ENCODE results near the gene DMGDH. TPM values are rescaled to one million over a fixed set of nuclear protein-coding genes. Genes with fewer than 3 reads are reported as not detected.

The DMGDH gene
- total RNA-seq, 2 experiments from 2014 or later, result 0.45 to 1.3 TPM

DNA sequence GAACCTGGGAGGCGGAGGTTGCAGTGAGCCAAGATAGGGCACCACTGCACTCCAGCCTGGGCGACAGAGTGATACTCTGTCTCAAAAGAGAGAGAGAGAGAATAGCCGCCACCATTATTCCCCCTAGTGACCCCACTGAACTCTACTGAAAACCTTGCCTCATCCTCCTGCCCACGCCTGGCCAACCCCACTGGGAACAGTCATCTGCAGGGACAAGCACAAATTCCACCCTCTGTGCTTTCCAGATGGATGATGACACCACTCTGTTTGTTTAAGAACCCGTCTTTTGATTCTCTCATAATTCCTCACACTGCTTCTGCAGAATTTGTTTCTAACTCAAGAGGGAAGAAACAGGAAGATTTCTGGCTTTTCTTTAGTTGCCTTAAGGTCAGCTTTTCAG, 12.3 kb upstream of the DMGDH start:
- DNase-seq (no peak), ATAC-seq (no peak)
- H3K4me1 Mint-ChIP-seq (ENCODE audit: low read depth), result peaks cover 3% of the 10 kb centered on the region
- TF ChIP-seq, protein P1, sequence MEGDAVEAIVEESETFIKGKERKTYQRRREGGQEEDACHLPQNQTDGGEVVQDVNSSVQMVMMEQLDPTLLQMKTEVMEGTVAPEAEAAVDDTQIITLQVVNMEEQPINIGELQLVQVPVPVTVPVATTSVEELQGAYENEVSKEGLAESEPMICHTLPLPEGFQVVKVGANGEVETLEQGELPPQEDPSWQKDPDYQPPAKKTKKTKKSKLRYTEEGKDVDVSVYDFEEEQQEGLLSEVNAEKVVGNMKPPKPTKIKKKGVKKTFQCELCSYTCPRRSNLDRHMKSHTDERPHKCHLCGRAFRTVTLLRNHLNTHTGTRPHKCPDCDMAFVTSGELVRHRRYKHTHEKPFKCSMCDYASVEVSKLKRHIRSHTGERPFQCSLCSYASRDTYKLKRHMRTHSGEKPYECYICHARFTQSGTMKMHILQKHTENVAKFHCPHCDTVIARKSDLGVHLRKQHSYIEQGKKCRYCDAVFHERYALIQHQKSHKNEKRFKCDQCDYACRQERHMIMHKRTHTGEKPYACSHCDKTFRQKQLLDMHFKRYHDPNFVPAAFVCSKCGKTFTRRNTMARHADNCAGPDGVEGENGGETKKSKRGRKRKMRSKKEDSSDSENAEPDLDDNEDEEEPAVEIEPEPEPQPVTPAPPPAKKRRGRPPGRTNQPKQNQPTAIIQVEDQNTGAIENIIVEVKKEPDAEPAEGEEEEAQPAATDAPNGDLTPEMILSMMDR (IDR thresholded peaks at IDR 0.05), result no peak
- POLR2A ChIA-PET, result no interaction called here
- H3K36me3 Mint-ChIP-seq (ENCODE audit: low read depth), result no peaks in the 10 kb centered on the region
- no peak overlapping the region for H3K4me3 Mint-ChIP-seq
- intact Hi-C loops (cut with micrococcal nuclease), result no loop called here
- no peaks in the 10 kb centered on the region for H3K27me3 Mint-ChIP-seq
- H3K27ac Mint-ChIP-seq, result no peak overlapping the region
- no peaks in the 10 kb centered on the region for H3K9me3 Mint-ChIP-seq
- CTCF ChIA-PET, result interaction anchor here (0.7 to 6.2 kb wide), 2 partner anchors 12 to 58 kb away, joined by 3 to 26 read pairs; no protein-coding TSS in a partner anchor

DNA sequence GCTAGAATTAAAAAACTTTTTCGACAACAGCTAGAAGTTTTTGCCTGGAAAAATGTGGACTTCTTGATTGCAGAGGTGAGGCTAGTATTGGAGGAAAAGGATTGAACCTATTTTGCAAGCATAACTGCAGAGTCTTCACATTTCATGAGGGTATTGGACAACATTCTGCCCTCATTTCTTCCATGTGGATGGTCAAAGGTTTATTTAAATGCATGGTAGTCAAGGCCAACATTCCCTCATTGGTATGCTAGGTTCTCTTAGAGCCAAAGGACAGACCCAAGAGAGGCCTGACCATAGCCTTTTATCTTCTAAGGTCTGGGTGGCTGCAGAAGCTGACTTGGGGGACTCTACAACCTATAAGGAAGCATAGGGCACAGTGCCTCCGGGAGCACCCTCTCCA, 11.3 kb upstream of the DMGDH start:
- CTCF ChIA-PET, result interaction anchor here (0.6 to 6.2 kb wide), 2 partner anchors 17 to 57 kb away, joined by 3 to 26 read pairs; no protein-coding TSS in a partner anchor
- no peak for ATAC-seq
- POLR2A ChIA-PET, result interaction anchor here (0.6 kb wide), 1 partner anchor 21 kb away, joined by 3 read pairs; no protein-coding TSS in a partner anchor

DNA sequence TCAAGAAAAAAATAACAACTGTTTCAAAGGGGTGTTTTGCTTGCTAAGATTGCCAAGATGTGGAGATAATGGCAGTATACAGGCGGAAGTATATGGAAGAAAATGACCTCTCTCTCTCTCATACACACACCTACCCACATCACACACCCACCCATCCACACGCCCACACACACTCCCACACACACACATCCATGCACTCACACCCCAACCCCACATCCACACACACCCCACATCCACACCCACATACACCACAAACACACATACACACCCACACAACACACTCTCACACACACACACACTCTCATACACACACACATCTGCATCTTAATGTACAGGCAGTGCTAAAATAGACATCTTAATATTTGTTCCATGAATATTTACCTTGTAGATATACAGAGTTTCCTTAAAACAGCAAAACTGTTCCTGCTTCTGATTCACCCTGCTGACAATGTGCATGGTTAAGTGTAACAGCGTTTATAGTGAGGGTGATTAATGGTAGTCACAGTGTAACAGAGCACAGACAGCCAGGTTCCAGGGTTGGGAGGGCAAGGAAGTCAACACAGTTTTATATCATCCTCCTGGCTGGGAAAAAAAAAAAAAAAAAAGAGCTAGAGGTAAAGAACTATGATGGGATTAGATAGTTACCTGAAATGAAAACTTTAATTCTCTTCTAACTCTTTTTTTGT, 8.3 kb upstream of the DMGDH start:
- CTCF ChIA-PET, result interaction anchor here (2.4 to 6.2 kb wide), 2 partner anchors 28 to 54 kb away, joined by 5 to 26 read pairs; no protein-coding TSS in a partner anchor
- ATAC-seq (no peak), DNase-seq (no peak)
- intact Hi-C loops (cut with micrococcal nuclease), result no loop called here
- POLR2A ChIA-PET, result interaction anchor here (0.6 kb wide), 2 partner anchors 44 to 1013 kb away, joined by 3 read pairs; no protein-coding TSS in a partner anchor
- Mint-ChIP-seq H3K36me3 (ENCODE audit: low read depth) (no peaks in the 10 kb centered on the region), H3K27me3 (no peaks in the 10 kb centered on the region), H3K27ac (no peak overlapping the region), H3K4me3 (no peak overlapping the region), H3K9me3 (no peaks in the 10 kb centered on the region), H3K4me1 (ENCODE audit: low read depth) (peaks cover 11% of the 10 kb centered on the region)
- TF ChIP-seq, protein P1 (IDR thresholded peaks at IDR 0.05), result no peak

More for the DNA sequence above, 11.3 kb upstream of the DMGDH start:
- intact Hi-C loops (cut with micrococcal nuclease), result no loop called here
- H3K36me3 Mint-ChIP-seq (ENCODE audit: low read depth), result no peaks in the 10 kb centered on the region
- H3K9me3 Mint-ChIP-seq, result no peaks in the 10 kb centered on the region
- TF ChIP-seq, protein P1 (IDR thresholded peaks at IDR 0.05), result no peak
- no peaks in the 10 kb centered on the region for H3K27me3 Mint-ChIP-seq
- H3K27ac Mint-ChIP-seq, result no peak overlapping the region
- H3K4me3 Mint-ChIP-seq, result no peak overlapping the region
- DNase-seq, result no peak
- H3K4me1 Mint-ChIP-seq (ENCODE audit: low read depth), result peaks cover 3% of the 10 kb centered on the region

DNA sequence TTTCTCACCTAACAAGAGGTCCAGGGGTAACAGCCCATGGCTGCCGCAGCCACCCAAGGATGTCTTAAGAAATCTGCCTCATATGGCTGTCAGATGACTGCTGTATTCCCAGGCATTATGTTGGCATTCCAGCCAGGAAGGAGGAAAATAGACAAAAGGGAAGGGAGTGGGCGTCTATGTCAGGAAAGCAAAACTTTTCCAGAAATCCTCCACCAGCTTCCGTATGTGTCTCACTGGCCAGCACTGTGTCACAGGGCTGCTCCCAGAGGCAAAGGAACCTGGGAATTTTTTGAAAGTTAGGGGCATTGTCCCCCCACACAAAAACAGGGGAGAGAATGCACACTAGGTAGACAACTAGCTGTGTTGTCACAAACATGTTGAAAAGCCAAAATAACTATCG, 7.3 kb upstream of the DMGDH start:
- Mint-ChIP-seq H3K4me1 (ENCODE audit: low read depth) (peaks cover 11% of the 10 kb centered on the region), H3K4me3 (no peak overlapping the region), H3K9me3 (no peaks in the 10 kb centered on the region), H3K27ac (no peak overlapping the region), H3K27me3 (peaks cover 4% of the 10 kb centered on the region), H3K36me3 (ENCODE audit: low read depth) (no peaks in the 10 kb centered on the region)
- DNase-seq (no peak), ATAC-seq (no peak)
- CTCF ChIA-PET, result interaction anchor here (1.4 to 3.9 kb wide), 3 partner anchors 29 to 191 kb away, joined by 3 to 20 read pairs (median 5); no protein-coding TSS in a partner anchor
- POLR2A ChIA-PET, result no interaction called here
- intact Hi-C loops (cut with micrococcal nuclease), result no loop called here
- TF ChIP-seq, protein P1 (IDR thresholded peaks at IDR 0.05), result no peak

Data from activated CD8-positive, alpha-beta T cell treated with anti-CD3 and anti-CD28 coated beads for 36 hours (primary cell).